HL-60 (cell line): Measurements from ENCODE around the gene ABI3BP.

ENCODE experiments used
- DNase-seq, 2 experiments: peaks; one replicate each; pipeline ENCODE4 v3.0.0-alpha.2; 2010 to 2020; ENCODE audit warnings: low read depth in 1 of 2, low spot score in 1 of 2
- H3K27ac ChIP-seq: fragments of 250-450 bp; sonication (Bioruptor Pico); replicated peaks from 2 replicates; pipeline ENCODE4 v1.5.1; 2020; ENCODE audit warnings: mild to moderate bottlenecking, moderate library complexity
- H3K27me3 ChIP-seq: fragments of 250-450 bp; sonication (Bioruptor Pico); 2 replicates; pipeline ENCODE4 v1.5.1; 2021; ENCODE audit warnings: mild to moderate bottlenecking, moderate library complexity; ENCODE audit not compliant: insufficient read depth, poor library complexity, severe bottlenecking
- H3K4me3 ChIP-seq: replicated peaks from 2 replicates; pipeline ENCODE4 v1.5.1; 2011; ENCODE audit warnings: mild to moderate bottlenecking, control low read depth, low read length; ENCODE audit not compliant: insufficient read depth
- GABPA ChIP-seq: IDR thresholded peaks from 2 replicates; pipeline ENCODE4 v1.6.1; 2012; ENCODE audit warnings: low read depth
- POLR2AphosphoS5 ChIP-seq: IDR thresholded peaks from 2 replicates; pipeline ENCODE4 v1.6.1; 2012; ENCODE audit warnings: low read depth
- SPI1 ChIP-seq: IDR thresholded peaks from 2 replicates; pipeline ENCODE4 v1.6.1; 2012; ENCODE audit warnings: low read depth, mild to moderate bottlenecking, borderline replicate concordance
- TF ChIP-seq, protein P1 (sequence below): IDR thresholded peaks from 2 replicates; pipeline ENCODE4 v1.6.1; 2012; ENCODE audit warnings: low read depth; ENCODE audit not compliant: insufficient replicate concordance
- TF ChIP-seq, protein P2 (sequence below): IDR thresholded peaks from one replicate; pipeline ENCODE4 v1.5.1; 2011; ENCODE audit warnings: low read length, control low read depth, inconsistent platforms; ENCODE audit not compliant: insufficient read depth

Gene ABI3BP

DNA sequence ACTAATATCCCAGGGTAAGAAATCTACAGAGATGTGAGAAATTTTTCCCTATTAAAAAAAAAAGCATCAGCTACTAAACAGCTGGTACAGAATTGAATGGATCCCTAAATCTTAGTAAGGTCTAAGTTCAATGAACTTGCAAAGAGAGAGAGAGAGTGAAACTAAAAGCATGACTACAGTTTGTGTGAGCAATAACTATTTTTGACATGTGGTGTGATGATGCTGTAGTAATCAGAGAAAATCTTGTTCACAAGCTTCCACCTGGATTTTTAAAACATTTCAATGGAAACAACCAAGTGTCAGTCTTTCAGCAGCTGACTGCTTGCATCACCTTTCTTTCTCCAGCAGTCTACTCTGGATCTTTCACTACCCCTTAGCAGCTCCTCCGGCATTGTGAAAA lies 45.2 kb upstream of the ABI3BP start:
- no peak for DNase-seq

DNA sequence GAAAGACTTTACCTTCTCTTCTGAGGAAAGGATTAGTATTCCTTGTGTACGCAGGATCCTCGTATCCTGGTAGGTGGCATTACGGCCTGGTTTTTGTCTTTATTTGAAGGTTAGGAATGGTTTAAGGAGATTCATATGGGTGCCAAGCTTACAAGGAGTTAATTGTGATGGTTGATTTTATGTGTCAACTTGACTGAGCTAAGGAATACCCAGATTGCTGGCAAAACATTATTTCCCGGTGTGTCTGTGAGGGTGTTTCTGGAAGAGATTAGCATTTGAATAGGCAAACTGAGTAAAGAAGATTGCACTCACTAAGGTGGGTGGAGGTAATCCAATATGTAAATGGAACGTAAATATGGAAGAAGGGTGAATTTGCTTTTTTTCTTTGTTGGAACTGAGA lies 44.4 kb upstream of the ABI3BP start:
- Histone ChIP-seq H3K27ac (no peak overlapping the region), H3K4me3 (no peak overlapping the region), H3K27me3 (no peaks in the 10 kb centered on the region)
- TF ChIP-seq, protein P1, sequence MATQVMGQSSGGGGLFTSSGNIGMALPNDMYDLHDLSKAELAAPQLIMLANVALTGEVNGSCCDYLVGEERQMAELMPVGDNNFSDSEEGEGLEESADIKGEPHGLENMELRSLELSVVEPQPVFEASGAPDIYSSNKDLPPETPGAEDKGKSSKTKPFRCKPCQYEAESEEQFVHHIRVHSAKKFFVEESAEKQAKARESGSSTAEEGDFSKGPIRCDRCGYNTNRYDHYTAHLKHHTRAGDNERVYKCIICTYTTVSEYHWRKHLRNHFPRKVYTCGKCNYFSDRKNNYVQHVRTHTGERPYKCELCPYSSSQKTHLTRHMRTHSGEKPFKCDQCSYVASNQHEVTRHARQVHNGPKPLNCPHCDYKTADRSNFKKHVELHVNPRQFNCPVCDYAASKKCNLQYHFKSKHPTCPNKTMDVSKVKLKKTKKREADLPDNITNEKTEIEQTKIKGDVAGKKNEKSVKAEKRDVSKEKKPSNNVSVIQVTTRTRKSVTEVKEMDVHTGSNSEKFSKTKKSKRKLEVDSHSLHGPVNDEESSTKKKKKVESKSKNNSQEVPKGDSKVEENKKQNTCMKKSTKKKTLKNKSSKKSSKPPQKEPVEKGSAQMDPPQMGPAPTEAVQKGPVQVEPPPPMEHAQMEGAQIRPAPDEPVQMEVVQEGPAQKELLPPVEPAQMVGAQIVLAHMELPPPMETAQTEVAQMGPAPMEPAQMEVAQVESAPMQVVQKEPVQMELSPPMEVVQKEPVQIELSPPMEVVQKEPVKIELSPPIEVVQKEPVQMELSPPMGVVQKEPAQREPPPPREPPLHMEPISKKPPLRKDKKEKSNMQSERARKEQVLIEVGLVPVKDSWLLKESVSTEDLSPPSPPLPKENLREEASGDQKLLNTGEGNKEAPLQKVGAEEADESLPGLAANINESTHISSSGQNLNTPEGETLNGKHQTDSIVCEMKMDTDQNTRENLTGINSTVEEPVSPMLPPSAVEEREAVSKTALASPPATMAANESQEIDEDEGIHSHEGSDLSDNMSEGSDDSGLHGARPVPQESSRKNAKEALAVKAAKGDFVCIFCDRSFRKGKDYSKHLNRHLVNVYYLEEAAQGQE = no peak
- TF ChIP-seq SPI1 = no peak
- TF ChIP-seq POLR2AphosphoS5 = no peak
- TF ChIP-seq GABPA = no peak
- TF ChIP-seq, protein P2, sequence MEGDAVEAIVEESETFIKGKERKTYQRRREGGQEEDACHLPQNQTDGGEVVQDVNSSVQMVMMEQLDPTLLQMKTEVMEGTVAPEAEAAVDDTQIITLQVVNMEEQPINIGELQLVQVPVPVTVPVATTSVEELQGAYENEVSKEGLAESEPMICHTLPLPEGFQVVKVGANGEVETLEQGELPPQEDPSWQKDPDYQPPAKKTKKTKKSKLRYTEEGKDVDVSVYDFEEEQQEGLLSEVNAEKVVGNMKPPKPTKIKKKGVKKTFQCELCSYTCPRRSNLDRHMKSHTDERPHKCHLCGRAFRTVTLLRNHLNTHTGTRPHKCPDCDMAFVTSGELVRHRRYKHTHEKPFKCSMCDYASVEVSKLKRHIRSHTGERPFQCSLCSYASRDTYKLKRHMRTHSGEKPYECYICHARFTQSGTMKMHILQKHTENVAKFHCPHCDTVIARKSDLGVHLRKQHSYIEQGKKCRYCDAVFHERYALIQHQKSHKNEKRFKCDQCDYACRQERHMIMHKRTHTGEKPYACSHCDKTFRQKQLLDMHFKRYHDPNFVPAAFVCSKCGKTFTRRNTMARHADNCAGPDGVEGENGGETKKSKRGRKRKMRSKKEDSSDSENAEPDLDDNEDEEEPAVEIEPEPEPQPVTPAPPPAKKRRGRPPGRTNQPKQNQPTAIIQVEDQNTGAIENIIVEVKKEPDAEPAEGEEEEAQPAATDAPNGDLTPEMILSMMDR = no peak
- DNase-seq = no peak

More for the DNA sequence above, 45.2 kb upstream of the ABI3BP start:
- Histone ChIP-seq H3K27me3 (no peaks in the 10 kb centered on the region), H3K27ac (no peak overlapping the region), H3K4me3 (no peak overlapping the region)
- TF ChIP-seq, protein P2 = no peak
- TF ChIP-seq GABPA (no peak), SPI1 (no peak), POLR2AphosphoS5 (no peak)
- TF ChIP-seq, protein P1 = no peak

DNA sequence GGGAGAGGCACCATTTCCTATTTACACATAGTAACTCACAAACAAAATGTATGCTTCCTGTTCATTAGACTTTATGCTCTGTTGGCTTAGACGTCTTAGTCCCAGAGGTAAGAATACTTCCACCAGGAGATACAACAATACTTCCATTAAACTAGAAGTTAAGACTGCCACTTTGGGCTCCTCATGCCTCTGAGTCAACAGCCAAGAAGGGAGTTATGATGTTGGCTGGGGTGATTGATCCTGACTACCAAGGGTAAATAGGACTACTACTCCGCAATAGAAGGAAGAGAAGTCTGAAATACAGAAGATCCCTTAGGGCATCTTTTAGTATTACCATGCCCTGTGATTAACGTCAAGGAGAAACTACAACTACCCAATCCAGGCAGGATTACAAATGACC lies 43.5 kb upstream of the ABI3BP start:
- H3K27ac ChIP-seq = no peak overlapping the region
- DNase-seq = no peak
- H3K27me3 ChIP-seq = no peaks in the 10 kb centered on the region
- TF ChIP-seq SPI1 (no peak), GABPA (no peak), POLR2AphosphoS5 (no peak)
- TF ChIP-seq, protein P2 = no peak
- TF ChIP-seq, protein P1 = no peak
- no peak overlapping the region for H3K4me3 ChIP-seq
